HEK293 (cell line): ENCODE data around the gene IGF1R.

Experiments
- BCL11B ChIP-seq: fragments of 450-650 bp; formaldehyde crosslinking; IDR thresholded peaks from 2 replicates; pipeline ENCODE4 v1.5.1; 2016; ENCODE audit warnings: low read depth, missing biosample characterization, missing genetic modification characterization
- CTCF ChIP-seq: fragments of 450-650 bp; formaldehyde crosslinking; IDR thresholded peaks from 2 replicates; pipeline ENCODE4 v1.5.1; 2016; ENCODE audit warnings: missing biosample characterization, missing genetic modification characterization
- HOXA7 ChIP-seq: sonication (generic); formaldehyde crosslinking; IDR thresholded peaks from 2 replicates; pipeline ENCODE4 v1.8.1; 2022; ENCODE audit warnings: missing genetic modification reagents, borderline replicate concordance
- PBX3 ChIP-seq: sonication (generic); formaldehyde crosslinking; IDR thresholded peaks from 2 replicates; pipeline ENCODE4 v1.8.1; 2022; ENCODE audit warnings: mild to moderate bottlenecking, moderate library complexity, missing genetic modification reagents
- REPIN1 ChIP-seq: fragments of 450-650 bp; formaldehyde crosslinking; IDR thresholded peaks from 2 replicates; pipeline ENCODE4 v1.5.1; 2017; ENCODE audit warnings: missing biosample characterization, missing genetic modification characterization, low read depth
- SETDB1 ChIP-seq: IDR thresholded peaks from one replicate; pipeline ENCODE4 v1.6.1; 2017; ENCODE audit warnings: mild to moderate bottlenecking, low read length, moderate library complexity, mixed read lengths; ENCODE audit not compliant: insufficient read length
- ZBTB49 ChIP-seq: fragments of 450-650 bp; formaldehyde crosslinking; IDR thresholded peaks from 2 replicates; pipeline ENCODE4 v1.5.1; 2016; ENCODE audit warnings: missing biosample characterization, missing genetic modification characterization, low read depth
- ZFP3 ChIP-seq: fragments of 450-650 bp; formaldehyde crosslinking; IDR thresholded peaks from 2 replicates; pipeline ENCODE4 v1.5.1; 2016; ENCODE audit warnings: low read depth, missing biosample characterization, missing genetic modification characterization
- ZNF544 ChIP-seq: fragments of 450-650 bp; formaldehyde crosslinking; IDR thresholded peaks from 2 replicates; pipeline ENCODE4 v1.5.0; 2017; ENCODE audit warnings: missing biosample characterization, missing genetic modification characterization
- ZNF580 ChIP-seq: fragments of 450-650 bp; formaldehyde crosslinking; IDR thresholded peaks from 2 replicates; pipeline ENCODE4 v1.5.1; 2016; ENCODE audit warnings: missing biosample characterization, missing genetic modification characterization
- ZNF639 ChIP-seq: fragments of 450-650 bp; formaldehyde crosslinking; IDR thresholded peaks from 2 replicates; pipeline ENCODE4 v1.5.1; 2016; ENCODE audit warnings: missing biosample characterization, missing genetic modification characterization
- ZNF658 ChIP-seq: fragments of 450-650 bp; formaldehyde crosslinking; IDR thresholded peaks from 2 replicates; pipeline ENCODE4; 2016; ENCODE audit warnings: missing biosample characterization, missing genetic modification characterization
- ZSCAN16 ChIP-seq: fragments of 450-650 bp; formaldehyde crosslinking; IDR thresholded peaks from 2 replicates; pipeline ENCODE4 v1.5.1; 2016; ENCODE audit warnings: missing biosample characterization, missing genetic modification characterization

- TF ChIP-seq ZNF544 (no peak), CTCF (tag by site-specific recombination) (no peak), BCL11B (tag by site-specific recombination) (no peak), ZNF580 (tag by site-specific recombination) (no peak), ZSCAN16 (tag by site-specific recombination) (0 out of 2 replicates have a peak, but pooled peaks have one; percentile 61), ZBTB49 (tag by site-specific recombination) (no peak), PBX3 (CRISPR knock-in tag) (no peak), REPIN1 (tag by site-specific recombination) (no peak), SETDB1 (no peak), HOXA7 (CRISPR knock-in tag) (no peak), ZNF658 (tag by site-specific recombination) (no peak), ZFP3 (tag by site-specific recombination) (no peak), ZNF639 (tag by site-specific recombination) (no peak)
These were observed 38.6 kb downstream of the IGF1R start for GRCh38 chr15:98686983-98687382.
